ENCODE results near the gene KIAA1217. TPM values are rescaled to one million over a fixed set of nuclear protein-coding genes. Genes with fewer than 3 reads are reported as not detected.
A peak's percentile ranks its signal among the peaks of the same experiment; 100 is the strongest.

The KIAA1217 gene
- total RNA-seq, 1 experiment from 2014 or later, result 6.4 TPM

DNA sequence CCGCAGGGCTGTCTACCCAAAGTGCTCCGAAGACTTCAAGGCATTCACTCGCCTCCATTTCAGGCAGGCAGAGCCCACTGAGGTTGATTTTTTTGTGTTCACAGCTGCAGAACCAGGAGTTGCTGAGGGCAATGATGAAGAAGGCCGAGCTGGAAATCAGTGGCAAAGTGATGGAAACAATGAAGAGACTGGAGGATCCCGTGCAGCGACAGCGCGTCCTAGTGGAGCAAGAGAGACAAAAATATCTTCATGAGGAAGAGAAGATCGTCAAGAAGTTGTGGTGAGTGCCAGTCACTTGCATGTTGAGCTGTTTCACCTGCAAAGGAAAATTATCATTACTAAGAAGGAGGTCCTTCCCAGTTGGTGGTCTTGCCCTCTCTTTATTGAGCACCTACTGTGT is 304.2 kb downstream of the KIAA1217 start:
- H3K36me3 ChIP-seq, result peaks cover 15% of the 10 kb centered on the region
- no peaks in the 10 kb centered on the region for H3K9me3 ChIP-seq
- peak; percentile 20 for DNase-seq
- no peaks in the 10 kb centered on the region for H3K27me3 ChIP-seq
- no peak overlapping the region for H3K4me3 ChIP-seq

- Histone ChIP-seq H3K27me3 (no peaks in the 10 kb centered on the region), H3K36me3 (peaks cover 15% of the 10 kb centered on the region), H3K9me3 (no peaks in the 10 kb centered on the region), H3K4me3 (no peak overlapping the region)
- no peak for DNase-seq
Observed at GRCh38 chr10:24515481-24515880, 306.5 kb downstream of the KIAA1217 start.

DNA sequence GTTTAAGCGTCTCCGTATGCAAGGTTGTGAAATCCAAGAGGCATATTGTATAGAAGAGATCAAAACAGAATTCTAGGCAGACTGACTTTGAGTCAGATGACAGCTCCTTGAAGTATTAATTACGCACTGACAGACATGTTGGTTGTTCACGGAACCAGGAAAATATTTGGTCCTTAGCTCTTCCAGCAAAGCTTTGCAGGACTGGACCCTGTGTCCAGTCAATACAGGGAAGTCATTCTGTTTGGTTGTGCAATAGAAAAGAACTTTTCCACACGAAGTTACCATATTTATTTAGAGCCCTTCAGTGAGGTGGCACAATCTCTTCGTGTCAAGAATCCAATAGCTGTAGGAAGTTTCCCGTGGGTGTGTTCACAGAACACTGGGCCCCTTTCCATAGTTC is 309.5 kb downstream of the KIAA1217 start:
- peaks cover 13% of the 10 kb centered on the region for H3K36me3 ChIP-seq
- DNase-seq, result no peak
- H3K27me3 ChIP-seq, result no peaks in the 10 kb centered on the region
- H3K4me3 ChIP-seq, result no peak overlapping the region
- H3K9me3 ChIP-seq, result no peaks in the 10 kb centered on the region

DNA sequence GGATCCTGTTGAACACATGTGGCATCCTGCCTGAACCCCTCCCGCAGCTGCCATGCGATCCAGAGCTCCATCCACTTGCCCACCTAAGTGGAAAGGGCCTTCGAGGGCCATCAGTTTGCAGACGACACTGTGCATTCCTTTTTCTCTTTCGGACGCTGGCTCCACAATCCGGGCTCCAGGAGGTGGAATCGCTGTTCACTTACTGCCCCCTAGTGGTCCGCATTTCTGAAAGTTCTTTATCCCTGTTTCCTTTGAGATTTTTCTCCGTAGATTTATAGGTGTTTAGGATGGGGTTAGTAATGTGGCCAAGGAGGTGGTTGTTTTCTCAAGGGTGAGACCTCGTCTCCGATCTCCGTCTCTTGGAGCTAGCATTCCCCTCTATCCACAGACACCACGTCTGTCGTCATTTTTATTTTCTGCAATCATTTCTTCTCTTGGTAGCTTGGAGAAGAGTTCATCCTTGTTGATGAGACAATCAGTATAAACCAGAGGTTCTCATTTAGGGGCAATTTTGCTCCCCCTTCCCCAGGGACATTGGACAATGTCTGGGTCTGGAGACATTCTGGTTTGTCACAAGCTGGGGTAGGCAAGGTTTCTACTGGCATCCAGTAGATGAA is 310.2 kb downstream of the KIAA1217 start:
- Histone ChIP-seq H3K27me3 (no peaks in the 10 kb centered on the region), H3K9me3 (no peaks in the 10 kb centered on the region), H3K36me3 (peaks cover 7% of the 10 kb centered on the region), H3K4me3 (no peak overlapping the region)
- DNase-seq, result peak; percentile 12

DNA sequence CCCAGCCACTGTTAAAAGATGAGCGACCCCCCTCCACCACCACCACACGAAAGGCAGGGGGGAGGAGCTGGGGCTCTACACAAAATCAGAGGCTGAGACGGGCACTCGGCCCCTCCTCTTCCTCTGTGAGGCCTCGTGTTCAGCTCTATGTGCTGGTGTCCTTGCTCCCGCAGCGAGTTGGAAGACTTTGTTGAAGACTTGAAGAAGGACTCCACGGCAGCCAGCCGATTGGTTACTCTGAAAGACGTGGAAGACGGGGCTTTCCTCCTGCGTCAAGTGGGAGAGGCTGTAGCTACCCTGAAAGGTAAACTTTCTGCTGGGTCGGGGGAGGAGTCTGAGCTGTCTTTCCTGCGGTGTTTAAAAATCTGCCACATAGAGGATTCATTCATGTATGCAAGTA is 311.0 kb downstream of the KIAA1217 start:
- H3K9me3 ChIP-seq, result no peaks in the 10 kb centered on the region
- DNase-seq, result no peak
- H3K36me3 ChIP-seq, result peaks cover 7% of the 10 kb centered on the region
- no peaks in the 10 kb centered on the region for H3K27me3 ChIP-seq
- no peak overlapping the region for H3K4me3 ChIP-seq

DNA sequence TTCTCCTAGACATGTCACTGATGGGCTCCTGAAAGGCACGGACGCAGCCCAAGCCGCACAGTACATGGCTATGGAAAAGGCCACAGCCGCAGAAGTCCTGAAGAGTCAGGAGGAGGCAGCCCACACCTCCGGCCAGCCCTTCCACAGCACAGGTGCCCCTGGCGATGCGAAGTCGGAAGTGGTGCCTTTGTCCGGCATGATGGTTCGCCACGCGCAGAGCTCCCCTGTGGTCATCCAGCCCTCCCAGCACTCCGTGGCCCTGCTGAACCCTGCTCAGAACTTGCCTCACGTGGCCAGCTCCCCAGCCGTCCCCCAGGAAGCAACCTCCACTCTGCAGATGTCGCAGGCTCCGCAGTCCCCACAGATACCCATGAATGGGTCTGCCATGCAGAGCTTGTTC is 315.4 kb downstream of the KIAA1217 start:
- H3K36me3 ChIP-seq, result peaks cover 3% of the 10 kb centered on the region
- H3K9me3 ChIP-seq, result no peaks in the 10 kb centered on the region
- DNase-seq, result no peak
- no peak overlapping the region for H3K4me3 ChIP-seq
- no peaks in the 10 kb centered on the region for H3K27me3 ChIP-seq

- H3K27me3 ChIP-seq, result no peaks in the 10 kb centered on the region
- H3K36me3 ChIP-seq, result peaks cover 3% of the 10 kb centered on the region
- no peak for DNase-seq
- no peaks in the 10 kb centered on the region for H3K9me3 ChIP-seq
- no peak overlapping the region for H3K4me3 ChIP-seq
Observed at GRCh38 chr10:24526085-24526649, 317.2 kb downstream of the KIAA1217 start.

GRCh38 chr10:24528946-24529345 is 320.0 kb downstream of the KIAA1217 start:
- peaks cover 10% of the 10 kb centered on the region for H3K36me3 ChIP-seq
- H3K9me3 ChIP-seq, result no peaks in the 10 kb centered on the region
- H3K4me3 ChIP-seq, result no peak overlapping the region
- no peaks in the 10 kb centered on the region for H3K27me3 ChIP-seq
- DNase-seq, result no peak

DNA sequence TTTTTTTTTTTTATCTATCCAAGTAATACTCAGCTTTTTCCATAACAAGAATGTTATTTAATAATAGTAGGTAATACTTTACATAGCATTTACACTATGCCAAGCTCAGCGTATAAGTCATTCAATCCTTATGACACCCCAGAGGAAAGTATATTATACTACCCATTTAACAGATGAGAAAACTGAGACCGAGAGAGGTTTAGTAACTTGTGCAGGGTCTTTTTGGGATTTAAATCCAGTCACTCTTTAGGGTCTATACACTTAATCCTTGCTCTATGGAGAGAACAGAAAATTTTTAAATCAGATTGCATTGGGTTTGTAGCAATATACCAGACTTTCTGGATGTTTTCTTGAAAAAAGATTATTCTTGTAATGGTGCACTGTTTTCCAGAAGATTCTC is 322.5 kb downstream of the KIAA1217 start:
- H3K36me3 ChIP-seq, result peaks cover 14% of the 10 kb centered on the region
- no peak overlapping the region for H3K4me3 ChIP-seq
- no peak for DNase-seq
- no peaks in the 10 kb centered on the region for H3K9me3 ChIP-seq
- H3K27me3 ChIP-seq, result no peaks in the 10 kb centered on the region

GRCh38 chr10:24533981-24534380 is 325.0 kb downstream of the KIAA1217 start:
- no peaks in the 10 kb centered on the region for H3K27me3 ChIP-seq
- peaks cover 12% of the 10 kb centered on the region for H3K36me3 ChIP-seq
- DNase-seq, result no peak
- no peaks in the 10 kb centered on the region for H3K9me3 ChIP-seq
- H3K4me3 ChIP-seq, result no peak overlapping the region

DNA sequence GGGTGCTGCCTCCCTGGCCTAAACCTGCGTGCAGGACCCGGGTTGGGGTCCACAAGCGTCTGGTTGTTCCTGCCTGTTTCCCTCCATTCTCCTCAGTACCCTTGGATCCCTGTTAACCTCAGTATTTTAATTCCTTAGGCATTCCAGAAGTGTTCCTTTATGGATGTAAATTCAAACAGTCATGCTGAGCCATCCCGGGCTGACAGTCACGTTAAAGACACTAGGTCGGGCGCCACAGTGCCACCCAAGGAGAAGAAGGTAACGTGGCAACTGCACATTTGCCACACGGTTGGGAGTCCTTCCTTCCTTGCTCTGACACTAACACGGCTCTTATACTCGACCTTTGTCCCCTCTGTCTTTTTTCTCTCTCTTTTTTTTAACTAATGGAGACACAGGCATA is 327.7 kb downstream of the KIAA1217 start:
- H3K36me3 ChIP-seq, result peaks cover 15% of the 10 kb centered on the region
- H3K9me3 ChIP-seq, result no peaks in the 10 kb centered on the region
- H3K27me3 ChIP-seq, result no peaks in the 10 kb centered on the region
- no peak for DNase-seq
- no peak overlapping the region for H3K4me3 ChIP-seq

DNA sequence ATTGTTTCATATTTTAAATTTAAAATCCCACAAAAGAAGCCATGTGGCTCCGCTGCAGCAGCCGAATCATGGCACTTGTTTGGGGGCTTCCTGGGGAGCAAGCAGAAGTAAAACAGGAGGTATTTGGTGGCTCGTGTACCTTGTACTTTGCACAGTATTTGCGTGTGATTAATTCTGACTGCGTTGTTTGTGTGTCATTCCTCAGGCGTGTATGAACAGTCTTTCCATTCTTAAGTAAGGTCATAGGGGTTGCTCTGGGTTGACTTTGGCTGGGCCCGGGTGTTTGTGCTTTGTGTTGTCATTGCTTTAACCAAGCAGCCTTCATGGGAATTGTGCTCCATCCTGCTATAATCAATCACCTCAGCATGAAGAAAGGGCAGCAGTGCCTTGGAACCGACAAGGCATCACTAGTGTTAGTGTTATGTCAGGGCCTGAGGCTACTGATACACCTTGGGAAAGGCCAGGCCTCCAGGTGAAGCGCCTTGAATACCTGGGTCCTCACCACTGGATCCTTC is 332.4 kb downstream of the KIAA1217 start:
- DNase-seq, result no peak
- Histone ChIP-seq H3K27me3 (no peaks in the 10 kb centered on the region), H3K36me3 (peaks cover 11% of the 10 kb centered on the region), H3K9me3 (no peaks in the 10 kb centered on the region), H3K4me3 (no peak overlapping the region)

DNA sequence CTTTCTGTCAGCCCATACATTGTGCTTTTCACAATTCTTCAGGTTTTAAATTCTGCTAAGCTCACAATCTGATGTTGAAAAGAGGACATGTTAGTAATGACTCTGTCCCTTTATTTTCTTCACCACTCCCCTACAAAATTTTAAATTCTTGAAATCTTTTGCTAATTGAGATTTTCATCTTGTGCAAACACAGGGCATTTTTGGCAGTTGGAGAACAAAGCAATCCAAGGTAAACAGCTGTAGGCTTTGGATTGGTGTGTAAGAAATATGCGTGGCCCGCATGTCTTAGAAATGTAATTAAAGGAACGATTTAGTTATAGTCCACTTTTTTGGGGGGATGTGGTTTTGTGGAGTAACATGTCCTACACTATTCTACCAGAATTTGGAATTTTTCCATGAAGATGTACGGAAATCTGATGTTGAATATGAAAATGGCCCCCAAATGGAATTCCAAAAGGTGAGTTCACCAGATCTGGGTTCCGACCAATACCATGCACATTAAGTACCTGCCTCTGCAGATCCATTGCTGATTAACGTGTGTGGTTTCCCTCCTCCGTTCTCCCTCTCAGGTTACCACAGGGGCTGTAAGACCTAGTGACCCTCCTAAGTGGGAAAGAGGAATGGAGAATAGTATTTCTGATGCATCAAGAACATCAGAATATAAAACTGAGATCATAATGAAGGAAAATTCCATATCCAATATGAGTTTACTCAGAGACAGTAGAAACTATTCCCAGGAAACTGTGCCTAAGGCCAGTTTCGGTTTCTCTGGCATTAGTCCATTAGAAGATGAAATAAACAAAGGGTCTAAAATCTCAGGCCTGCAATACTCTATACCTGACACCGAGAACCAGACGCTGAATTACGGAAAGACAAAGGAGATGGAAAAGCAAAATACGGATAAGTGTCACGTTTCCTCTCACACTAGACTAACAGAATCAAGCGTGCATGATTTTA is 333.7 kb downstream of the KIAA1217 start:
- no peak for DNase-seq

DNA sequence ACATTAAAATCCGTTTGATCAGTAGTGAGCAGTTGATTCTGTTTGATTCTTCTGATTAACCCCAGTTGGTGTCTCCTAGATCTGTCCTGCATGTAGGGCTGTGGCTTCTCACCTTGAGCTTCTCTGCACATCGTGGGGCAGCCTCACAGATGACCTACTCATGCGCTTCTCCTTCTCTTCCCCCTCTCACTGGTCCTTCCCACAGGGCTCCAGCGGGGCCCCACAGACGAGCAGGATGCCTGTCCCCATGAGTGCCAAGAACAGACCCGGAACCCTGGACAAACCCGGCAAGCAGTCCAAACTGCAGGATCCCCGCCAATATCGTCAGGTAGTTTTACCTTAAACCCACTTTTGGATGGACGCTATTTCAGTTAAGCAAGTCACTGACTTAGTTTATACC is 335.8 kb downstream of the KIAA1217 start:
- Histone ChIP-seq H3K36me3 (peaks cover 6% of the 10 kb centered on the region), H3K27me3 (no peaks in the 10 kb centered on the region), H3K4me3 (no peak overlapping the region), H3K9me3 (no peaks in the 10 kb centered on the region)
- no peak for DNase-seq

More for the DNA sequence above, 333.7 kb downstream of the KIAA1217 start:
- peaks cover 11% of the 10 kb centered on the region for H3K36me3 ChIP-seq
- no peaks in the 10 kb centered on the region for H3K9me3 ChIP-seq
- H3K27me3 ChIP-seq, result no peaks in the 10 kb centered on the region
- no peak overlapping the region for H3K4me3 ChIP-seq

GRCh38 chr10:24545585-24545984 is 336.6 kb downstream of the KIAA1217 start:
- no peak overlapping the region for H3K4me3 ChIP-seq
- DNase-seq, result no peak
- no peaks in the 10 kb centered on the region for H3K9me3 ChIP-seq
- peaks cover 6% of the 10 kb centered on the region for H3K36me3 ChIP-seq
- H3K27me3 ChIP-seq, result no peaks in the 10 kb centered on the region

- no peaks in the 10 kb centered on the region for H3K27me3 ChIP-seq
- no peak overlapping the region for H3K4me3 ChIP-seq
- peaks cover 2% of the 10 kb centered on the region; the same call in 1 of the 2 replicates for H3K36me3 ChIP-seq
- no peak for DNase-seq
- H3K9me3 ChIP-seq, result no peaks in the 10 kb centered on the region
Observed at GRCh38 chr10:24550680-24551079, 341.7 kb downstream of the KIAA1217 start.

GRCh38 chr10:24551161-24551560 is 342.2 kb downstream of the KIAA1217 start:
- H3K4me3 ChIP-seq, result no peak overlapping the region
- no peaks in the 10 kb centered on the region for H3K9me3 ChIP-seq
- H3K36me3 ChIP-seq, result peaks cover under 1% of the 10 kb centered on the region; the same call in 1 of the 2 replicates
- DNase-seq, result no peak
- no peaks in the 10 kb centered on the region for H3K27me3 ChIP-seq
